Subcutaneous adipose tissue (tissue), 4 donors: ENCODE measurements around the gene SOBP. TPM values are rescaled to one million over a fixed set of nuclear protein-coding genes. Genes with fewer than 3 reads are reported as not detected.

Experiments
- total RNA-seq, 4 donors: library from RNA; depleted of rRNA; stranded (reverse); fragments of >200 nt; gene quantifications; one replicate each; pipeline ENCODE4 v1.1.0, GENCODE V29; 2016
- TF ChIP-seq, protein P1 (sequence below): fragments of 450-650 bp; IDR thresholded peaks from one replicate; pipeline ENCODE4 v1.5.1; 2016; ENCODE audit warnings: low read depth, mild to moderate bottlenecking, control low read depth, antibody characterized with exemption, moderate library complexity

The SOBP gene
- total RNA-seq, 4 donors from 2014 or later: 4.0 to 7.5 (median 5.5) TPM

DNA sequence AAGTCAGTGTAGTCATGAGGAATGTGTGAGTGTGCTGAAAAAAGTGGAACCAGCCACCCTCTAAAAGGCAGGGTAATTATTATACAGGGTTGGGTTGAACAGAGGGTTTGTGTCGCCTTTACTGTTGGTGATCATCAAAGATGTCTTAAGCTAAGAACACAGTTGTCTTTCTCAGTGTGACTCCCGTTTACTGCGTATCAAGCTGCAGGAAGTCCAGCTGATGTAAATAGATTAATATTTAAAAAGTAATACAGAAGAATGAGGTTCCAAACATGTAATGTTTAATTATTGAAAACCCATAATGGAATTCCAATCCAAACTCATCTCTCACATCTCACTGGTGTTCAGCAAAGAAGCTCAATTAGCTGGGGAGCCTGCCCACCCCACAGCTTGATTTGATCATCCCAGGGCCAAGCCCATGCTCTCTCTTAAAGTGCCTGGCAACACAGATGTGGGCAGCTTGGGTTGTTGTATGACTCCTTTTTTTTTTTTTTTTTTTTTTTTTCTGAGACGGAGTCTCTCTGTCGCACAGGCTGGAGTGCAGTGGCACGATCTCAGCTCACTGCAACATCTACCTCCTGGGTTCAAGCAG is 127.5 kb downstream of the SOBP start:
- TF ChIP-seq, protein P1, sequence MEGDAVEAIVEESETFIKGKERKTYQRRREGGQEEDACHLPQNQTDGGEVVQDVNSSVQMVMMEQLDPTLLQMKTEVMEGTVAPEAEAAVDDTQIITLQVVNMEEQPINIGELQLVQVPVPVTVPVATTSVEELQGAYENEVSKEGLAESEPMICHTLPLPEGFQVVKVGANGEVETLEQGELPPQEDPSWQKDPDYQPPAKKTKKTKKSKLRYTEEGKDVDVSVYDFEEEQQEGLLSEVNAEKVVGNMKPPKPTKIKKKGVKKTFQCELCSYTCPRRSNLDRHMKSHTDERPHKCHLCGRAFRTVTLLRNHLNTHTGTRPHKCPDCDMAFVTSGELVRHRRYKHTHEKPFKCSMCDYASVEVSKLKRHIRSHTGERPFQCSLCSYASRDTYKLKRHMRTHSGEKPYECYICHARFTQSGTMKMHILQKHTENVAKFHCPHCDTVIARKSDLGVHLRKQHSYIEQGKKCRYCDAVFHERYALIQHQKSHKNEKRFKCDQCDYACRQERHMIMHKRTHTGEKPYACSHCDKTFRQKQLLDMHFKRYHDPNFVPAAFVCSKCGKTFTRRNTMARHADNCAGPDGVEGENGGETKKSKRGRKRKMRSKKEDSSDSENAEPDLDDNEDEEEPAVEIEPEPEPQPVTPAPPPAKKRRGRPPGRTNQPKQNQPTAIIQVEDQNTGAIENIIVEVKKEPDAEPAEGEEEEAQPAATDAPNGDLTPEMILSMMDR: no peak

GRCh38 chr6:107618672-107619071 is 128.8 kb downstream of the SOBP start:
- TF ChIP-seq, protein P1: no peak

- TF ChIP-seq, protein P1: no peak
Measured at GRCh38 chr6:107620732-107621131, 130.8 kb downstream of the SOBP start.

- TF ChIP-seq, protein P1: no peak
Measured at GRCh38 chr6:107621229-107621937, 131.5 kb downstream of the SOBP start.

DNA sequence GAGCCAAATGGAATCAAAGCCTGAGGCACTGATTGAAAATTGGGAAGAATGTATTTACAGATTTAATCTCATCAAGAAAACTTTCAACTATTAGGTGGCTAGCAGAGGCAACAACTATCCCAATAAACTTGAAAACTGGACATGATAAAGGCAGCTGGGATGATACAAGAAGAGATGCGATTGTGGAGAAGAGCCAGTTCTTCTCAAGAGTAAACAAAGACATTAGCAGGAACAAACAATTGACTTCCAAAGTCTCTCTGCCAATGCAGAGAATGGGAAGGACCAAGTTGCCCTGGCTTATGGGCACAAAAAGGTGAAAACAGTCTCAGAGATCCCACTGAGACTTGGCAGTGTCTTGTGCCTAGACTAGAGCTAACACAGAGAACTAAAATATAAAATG is 132.4 kb downstream of the SOBP start:
- TF ChIP-seq, protein P1: no peak

- TF ChIP-seq, protein P1: no peak
Measured at GRCh38 chr6:107624050-107624449, 134.1 kb downstream of the SOBP start.

GRCh38 chr6:107624541-107624940 is 134.6 kb downstream of the SOBP start:
- TF ChIP-seq, protein P1: no peak
